ENCODE results near the gene CLIP2.

GRCh38 chr7:74362266-74362665 is 73.1 kb downstream of the CLIP2 start:
- TF ChIP-seq CTCF (IDR thresholded peaks at IDR 0.05; ENCODE audit: low read length) (no peak), EZH2phosphoT487 (IDR thresholded peaks at IDR 0.05; ENCODE audit: low read length) (no peak)

Measured in MM.1S (cell line).